ENCODE measurements around the gene TMEM209. TPM values are rescaled to one million over a fixed set of nuclear protein-coding genes. Genes with fewer than 3 reads are reported as not detected.
A peak's percentile ranks its signal among the peaks of the same experiment; 100 is the strongest.

Gene TMEM209
- total RNA-seq, 1 experiment from 2014 or later, result 45.8 TPM

DNA sequence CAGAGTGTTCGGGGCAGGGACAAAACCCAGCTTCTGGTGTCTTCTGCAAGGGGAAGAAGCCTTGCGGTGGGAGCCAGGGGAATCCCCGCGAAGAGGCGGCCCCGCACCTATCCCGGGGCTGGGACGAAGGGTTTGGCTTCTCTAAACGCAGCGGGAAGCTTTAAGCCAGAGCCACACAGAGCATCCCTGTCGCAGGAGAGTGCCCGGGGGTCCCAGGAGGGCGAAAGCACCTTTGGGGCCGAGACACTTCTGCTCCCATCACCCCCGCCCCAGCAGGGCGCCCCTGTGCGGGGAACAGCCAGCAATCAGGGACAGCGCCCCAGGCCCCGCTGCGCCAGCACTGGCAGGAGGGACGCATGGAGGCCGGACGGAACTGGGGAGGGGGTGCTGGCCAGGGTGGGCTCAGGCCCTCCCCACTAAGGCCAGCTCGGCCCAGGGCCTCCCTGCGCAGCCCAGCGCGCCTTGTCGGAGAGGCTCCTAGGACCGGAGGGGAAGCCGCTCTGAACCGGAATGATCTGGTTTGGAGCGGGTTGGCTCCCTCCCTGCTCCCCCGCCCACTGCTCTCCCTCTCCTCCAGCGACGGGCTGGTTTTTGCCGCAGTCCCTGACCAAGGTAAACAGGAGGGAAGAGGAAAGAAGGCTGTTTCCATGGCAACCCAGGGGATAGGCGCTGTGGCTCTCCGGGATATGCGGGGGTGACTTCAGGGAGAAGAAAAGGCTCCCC lies 63.9 kb downstream of the TMEM209 start:
- Histone ChIP-seq H3K4me3 (ENCODE audit: low read depth, low read length, poor library complexity, severe bottlenecking) (no peak overlapping the region), H3K27me3 (replicated peaks; ENCODE audit: insufficient read depth, low read depth, low read length, poor library complexity) (no peaks in the 10 kb centered on the region), H3K36me3 (ENCODE audit: insufficient read depth, low read length, poor library complexity, severe bottlenecking) (no peaks in the 10 kb centered on the region), H3K27ac (ENCODE audit: low read depth, low read length, poor library complexity, severe bottlenecking) (no peak overlapping the region), H3K4me1 (ENCODE audit: insufficient read depth, low read length, poor library complexity, severe bottlenecking) (no peaks in the 10 kb centered on the region), H3K9me3 (ENCODE audit: low read depth, low read length, poor library complexity, severe bottlenecking) (no peaks in the 10 kb centered on the region)
- intact Hi-C loops (cut with micrococcal nuclease; ENCODE audit: unreplicated experiment), result no loop called here
- DNase-seq (ENCODE audit: low spot score), result peak; percentile 22
- ChIA-PET POLR2A (ENCODE audit: low non-redundant PET) (no interaction called here), CTCF (no interaction called here)
- TF ChIP-seq, protein P1, sequence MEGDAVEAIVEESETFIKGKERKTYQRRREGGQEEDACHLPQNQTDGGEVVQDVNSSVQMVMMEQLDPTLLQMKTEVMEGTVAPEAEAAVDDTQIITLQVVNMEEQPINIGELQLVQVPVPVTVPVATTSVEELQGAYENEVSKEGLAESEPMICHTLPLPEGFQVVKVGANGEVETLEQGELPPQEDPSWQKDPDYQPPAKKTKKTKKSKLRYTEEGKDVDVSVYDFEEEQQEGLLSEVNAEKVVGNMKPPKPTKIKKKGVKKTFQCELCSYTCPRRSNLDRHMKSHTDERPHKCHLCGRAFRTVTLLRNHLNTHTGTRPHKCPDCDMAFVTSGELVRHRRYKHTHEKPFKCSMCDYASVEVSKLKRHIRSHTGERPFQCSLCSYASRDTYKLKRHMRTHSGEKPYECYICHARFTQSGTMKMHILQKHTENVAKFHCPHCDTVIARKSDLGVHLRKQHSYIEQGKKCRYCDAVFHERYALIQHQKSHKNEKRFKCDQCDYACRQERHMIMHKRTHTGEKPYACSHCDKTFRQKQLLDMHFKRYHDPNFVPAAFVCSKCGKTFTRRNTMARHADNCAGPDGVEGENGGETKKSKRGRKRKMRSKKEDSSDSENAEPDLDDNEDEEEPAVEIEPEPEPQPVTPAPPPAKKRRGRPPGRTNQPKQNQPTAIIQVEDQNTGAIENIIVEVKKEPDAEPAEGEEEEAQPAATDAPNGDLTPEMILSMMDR (conservative IDR thresholded peaks at IDR 0.05; ENCODE audit: low read depth, low read length), result no peak
- TF ChIP-seq EZH2 (IDR thresholded peaks at IDR 0.05; ENCODE audit: borderline replicate concordance, low read depth, low read length, poor library complexity, severe bottlenecking), result no peak
- BruUV-seq (replicated peaks), result no TSS peak

DNA sequence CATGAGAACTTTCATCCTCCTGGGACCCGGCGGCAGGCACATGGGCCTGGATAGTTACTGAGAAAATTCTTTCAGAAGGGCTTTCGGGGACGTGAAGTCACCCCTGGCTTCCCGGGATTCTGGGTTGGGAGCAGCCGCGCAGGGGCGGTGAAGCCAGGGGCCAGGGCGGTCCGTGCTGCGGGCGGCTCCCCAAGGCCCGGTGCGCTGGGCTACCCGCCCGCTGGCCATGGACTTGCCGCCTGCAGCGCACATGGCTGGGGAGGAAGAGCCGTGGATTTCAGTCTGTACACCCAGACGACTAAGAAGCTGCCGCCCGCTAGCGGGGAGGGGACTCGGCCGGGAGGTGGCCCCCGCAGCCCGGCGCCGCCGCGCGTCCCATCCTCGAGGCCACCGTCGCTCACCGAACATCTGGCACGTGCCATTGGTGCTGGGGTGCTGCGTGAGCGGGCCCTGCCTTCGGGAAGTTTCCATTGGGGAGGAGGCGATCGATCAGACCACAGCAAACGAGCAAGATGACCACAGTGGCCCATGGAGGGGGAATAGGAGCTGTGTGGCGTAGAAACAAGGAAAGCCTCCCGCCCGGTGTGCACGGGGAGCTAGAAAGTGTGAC lies 64.5 kb downstream of the TMEM209 start:
- intact Hi-C loops (cut with micrococcal nuclease; ENCODE audit: unreplicated experiment), result no loop called here
- Histone ChIP-seq H3K27ac (ENCODE audit: low read depth, low read length, poor library complexity, severe bottlenecking) (no peak overlapping the region), H3K4me3 (ENCODE audit: low read depth, low read length, poor library complexity, severe bottlenecking) (no peak overlapping the region), H3K27me3 (replicated peaks; ENCODE audit: insufficient read depth, low read depth, low read length, poor library complexity) (no peaks in the 10 kb centered on the region), H3K9me3 (ENCODE audit: low read depth, low read length, poor library complexity, severe bottlenecking) (no peaks in the 10 kb centered on the region), H3K4me1 (ENCODE audit: insufficient read depth, low read length, poor library complexity, severe bottlenecking) (no peaks in the 10 kb centered on the region), H3K36me3 (ENCODE audit: insufficient read depth, low read length, poor library complexity, severe bottlenecking) (no peaks in the 10 kb centered on the region)
- POLR2A ChIA-PET (ENCODE audit: low non-redundant PET), result no interaction called here
- no peak for TF ChIP-seq EZH2 (IDR thresholded peaks at IDR 0.05; ENCODE audit: borderline replicate concordance, low read depth, low read length, poor library complexity, severe bottlenecking)
- TF ChIP-seq, protein P1 (conservative IDR thresholded peaks at IDR 0.05; ENCODE audit: low read depth, low read length), result no peak
- no TSS peak for BruUV-seq (replicated peaks)
- CTCF ChIA-PET, result no interaction called here
- DNase-seq (ENCODE audit: low spot score), result no peak

DNA sequence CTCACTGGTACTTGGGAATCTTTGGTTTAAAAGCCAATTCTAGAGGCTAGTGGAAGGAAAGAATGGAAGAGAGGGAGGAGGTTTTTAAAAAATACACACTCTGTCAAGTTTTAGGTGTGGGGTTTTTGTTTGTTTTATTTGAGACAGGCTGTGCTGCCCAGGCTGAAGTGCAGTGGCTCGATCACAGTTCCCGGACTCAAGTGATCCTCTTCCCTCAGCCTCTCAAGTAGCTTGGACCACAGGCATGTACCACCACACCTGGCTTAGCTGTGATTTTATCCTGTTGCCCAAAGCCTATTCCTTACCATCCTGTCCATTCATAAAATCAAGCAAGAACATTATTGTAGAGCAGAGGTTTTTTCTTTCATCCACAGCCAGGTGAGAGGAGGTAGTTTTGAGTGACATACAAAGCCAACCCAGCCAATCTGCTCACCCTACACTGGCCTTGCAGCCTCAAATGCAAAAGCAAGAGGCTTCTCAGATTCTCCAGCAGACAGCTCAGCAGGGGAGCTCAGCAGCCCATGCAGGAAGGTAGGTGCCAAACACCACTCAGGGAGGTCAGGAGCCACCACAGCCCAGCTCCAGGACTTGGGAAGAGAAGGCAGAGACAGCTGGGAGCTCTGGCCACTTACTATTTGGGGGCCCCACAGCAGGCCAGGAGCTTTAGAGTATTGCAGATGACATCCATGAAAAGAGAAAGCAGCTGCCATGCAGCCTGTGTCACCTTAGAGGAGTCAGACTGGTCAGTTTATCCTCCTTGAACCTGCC lies 65.8 kb downstream of the TMEM209 start:
- H3K4me3 ChIP-seq (ENCODE audit: low read depth, low read length, poor library complexity, severe bottlenecking), result no peak overlapping the region
- H3K27me3 ChIP-seq (replicated peaks; ENCODE audit: insufficient read depth, low read depth, low read length, poor library complexity), result no peaks in the 10 kb centered on the region
- H3K9me3 ChIP-seq (ENCODE audit: low read depth, low read length, poor library complexity, severe bottlenecking), result no peaks in the 10 kb centered on the region
- no peak for TF ChIP-seq EZH2 (IDR thresholded peaks at IDR 0.05; ENCODE audit: borderline replicate concordance, low read depth, low read length, poor library complexity, severe bottlenecking)
- TF ChIP-seq, protein P1 (conservative IDR thresholded peaks at IDR 0.05; ENCODE audit: low read depth, low read length), result no peak
- no peaks in the 10 kb centered on the region for H3K36me3 ChIP-seq (ENCODE audit: insufficient read depth, low read length, poor library complexity, severe bottlenecking)
- ChIA-PET CTCF (no interaction called here), POLR2A (ENCODE audit: low non-redundant PET) (no interaction called here)
- BruUV-seq (replicated peaks), result no TSS peak
- intact Hi-C loops (cut with micrococcal nuclease; ENCODE audit: unreplicated experiment), result no loop called here
- no peaks in the 10 kb centered on the region for H3K4me1 ChIP-seq (ENCODE audit: insufficient read depth, low read length, poor library complexity, severe bottlenecking)
- no peak overlapping the region for H3K27ac ChIP-seq (ENCODE audit: low read depth, low read length, poor library complexity, severe bottlenecking)
- DNase-seq (ENCODE audit: low spot score), result no peak
